Neural cell (in vitro differentiated cells): ENCODE results near the gene SUGCT.

Experiments
- EZH2 ChIP-seq: fragments of 200-600, 300-800 bp; shearing (Covaris generic), sonication (generic); IDR thresholded peaks from 2 replicates; pipeline ENCODE4 v1.6.1; 2014; ENCODE audit warnings: antibody characterized with exemption, low read length, borderline replicate concordance, mild to moderate bottlenecking; ENCODE audit not compliant: insufficient read depth, poor library complexity, severe bottlenecking
- TAF1 ChIP-seq: IDR thresholded peaks from 2 replicates; pipeline ENCODE4 v1.6.1; 2012; ENCODE audit warnings: low read depth
- TF ChIP-seq, protein P1 (sequence below): fragments of 450-650 bp; IDR thresholded peaks from 2 replicates; pipeline ENCODE4 v1.5.1; 2014; ENCODE audit warnings: antibody characterized with exemption, mild to moderate bottlenecking, moderate library complexity; ENCODE audit not compliant: poor library complexity, severe bottlenecking

DNA sequence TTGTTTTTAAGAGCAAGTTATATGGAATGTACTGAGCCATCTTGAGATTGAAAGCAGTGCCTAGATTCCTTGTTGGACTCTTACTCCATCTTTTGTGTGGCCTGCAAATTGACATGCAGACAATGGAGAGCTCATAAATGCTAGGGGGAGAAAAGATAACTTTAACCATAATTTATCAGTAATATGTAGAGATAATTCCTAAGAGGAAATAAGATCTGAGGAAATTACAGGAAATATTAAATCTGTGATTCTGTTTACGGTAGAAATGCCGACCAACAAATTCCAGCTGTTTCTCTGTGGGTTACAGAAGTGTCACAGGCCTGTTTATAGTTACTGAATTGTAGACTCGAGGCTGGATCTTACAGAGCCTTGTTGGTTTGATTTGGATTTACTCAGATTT, 348.0 kb downstream of the SUGCT start:
- TF ChIP-seq, protein P1, sequence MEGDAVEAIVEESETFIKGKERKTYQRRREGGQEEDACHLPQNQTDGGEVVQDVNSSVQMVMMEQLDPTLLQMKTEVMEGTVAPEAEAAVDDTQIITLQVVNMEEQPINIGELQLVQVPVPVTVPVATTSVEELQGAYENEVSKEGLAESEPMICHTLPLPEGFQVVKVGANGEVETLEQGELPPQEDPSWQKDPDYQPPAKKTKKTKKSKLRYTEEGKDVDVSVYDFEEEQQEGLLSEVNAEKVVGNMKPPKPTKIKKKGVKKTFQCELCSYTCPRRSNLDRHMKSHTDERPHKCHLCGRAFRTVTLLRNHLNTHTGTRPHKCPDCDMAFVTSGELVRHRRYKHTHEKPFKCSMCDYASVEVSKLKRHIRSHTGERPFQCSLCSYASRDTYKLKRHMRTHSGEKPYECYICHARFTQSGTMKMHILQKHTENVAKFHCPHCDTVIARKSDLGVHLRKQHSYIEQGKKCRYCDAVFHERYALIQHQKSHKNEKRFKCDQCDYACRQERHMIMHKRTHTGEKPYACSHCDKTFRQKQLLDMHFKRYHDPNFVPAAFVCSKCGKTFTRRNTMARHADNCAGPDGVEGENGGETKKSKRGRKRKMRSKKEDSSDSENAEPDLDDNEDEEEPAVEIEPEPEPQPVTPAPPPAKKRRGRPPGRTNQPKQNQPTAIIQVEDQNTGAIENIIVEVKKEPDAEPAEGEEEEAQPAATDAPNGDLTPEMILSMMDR: no peak
- TF ChIP-seq EZH2 (no peak), TAF1 (no peak)
